A549 (cell line): Measurements from ENCODE around the gene IRX4. TPM values are rescaled to one million over a fixed set of nuclear protein-coding genes. Genes with fewer than 3 reads are reported as not detected.

Experiments
- ATAC-seq, 2 experiments: fragments of 200-7000 bp in 1 of 2; fragments of >200 bp in 1 of 2; cut with Nextera tagmentation in 1 of 2; cut with Tn5 transposase in 1 of 2; 3 replicates each; pipeline versions ENCODE4 v1.8.0 to v1.9.1; 2018 to 2020; ENCODE audit warnings: mild to moderate bottlenecking in 1 of 2, moderate library complexity in 1 of 2
- CTCF ChIA-PET: fragments of 300-600 bp; sonication (Branson Sonifier 250); formaldehyde crosslinking; extraction: SDS; loops from one replicate; lab custom pipeline; 2021; ENCODE audit warnings: antibody characterized with exemption, inconsistent platforms; lab: Yijun Ruan, JAX
- POLR2A ChIA-PET: fragments of 350-600 bp; formaldehyde crosslinking; extraction: SDS; loops from one replicate; lab custom pipeline; 2021; ENCODE audit warnings: antibody characterized with exemption, inconsistent platforms; lab: Yijun Ruan, JAX
- DNase-seq, 2 experiments: peaks; one replicate each; pipeline versions ENCODE4 v3.0.0 to v3.0.0-alpha.2; 2011 to 2016; ENCODE audit warnings: low read depth in 1 of 2, low spot score in 1 of 2
- FAIRE-seq: peaks from 2 replicates; lab custom pipeline; 2011; peaks lifted over from hg19 to GRCh38; lab: Jason Lieb, UNC
- H3K27ac ChIP-seq, 2 experiments: fragments of >200 bp; sonication (Bioruptor Twin); formaldehyde crosslinking; 3 replicates each; pipeline ENCODE4 v1.5.1; 2016 to 2017
- H3K4me1 ChIP-seq: fragments of >200 bp; sonication (Bioruptor Twin); formaldehyde crosslinking; 3 replicates; pipeline ENCODE4 v1.6.1; 2016
- H3K4me2 ChIP-seq: fragments of >200 bp; sonication (Bioruptor Twin); formaldehyde crosslinking; 3 replicates; pipeline ENCODE4 v1.6.1; 2016
- H3K4me3 ChIP-seq: fragments of >200 bp; sonication (Bioruptor Twin); formaldehyde crosslinking; 3 replicates; pipeline ENCODE4 v1.5.1; 2016
- H3K9me3 ChIP-seq: fragments of >200 bp; sonication (Bioruptor Twin); formaldehyde crosslinking; 3 replicates; pipeline ENCODE4 v1.6.1; 2016
- CBX8 ChIP-seq: fragments of 200-600 bp; sonication (generic); IDR thresholded peaks from 2 replicates; pipeline ENCODE4 v1.6.1; 2016
- CHD2 ChIP-seq: fragments of 150-350 bp; IDR thresholded peaks from 2 replicates; pipeline ENCODE4 v1.6.1; 2014; ENCODE audit warnings: low read length; ENCODE audit not compliant: partially characterized antibody
- E2F6 ChIP-seq: IDR thresholded peaks from 2 replicates; pipeline ENCODE4 v1.6.1; 2012; ENCODE audit warnings: low read depth, borderline replicate concordance
- EHF ChIP-seq: fragments of 250-450 bp; sonication (Bioruptor Pico); IDR thresholded peaks from 2 replicates; pipeline ENCODE4 v1.5.0; 2020; ENCODE audit warnings: mild to moderate bottlenecking
- EHMT2 ChIP-seq: fragments of 200-600 bp; sonication (generic); IDR thresholded peaks from 2 replicates; pipeline ENCODE4 v1.6.1; 2016; ENCODE audit warnings: antibody characterized with exemption, low read depth, mild to moderate bottlenecking, moderate library complexity
- EP300 ChIP-seq, 2 experiments: fragments of >200 bp; sonication (Bioruptor Twin); formaldehyde crosslinking; IDR thresholded peaks; 2 replicates in 1 of 2; 3 replicates in 1 of 2; pipeline ENCODE4 v1.6.1; 2016 to 2017
- ESRRA ChIP-seq: fragments of 150-350 bp; IDR thresholded peaks from 2 replicates; pipeline ENCODE4 v1.6.1; 2014; ENCODE audit warnings: mild to moderate bottlenecking, low read length, borderline replicate concordance
- FOSB ChIP-seq: fragments of 250-450 bp; sonication (Bioruptor Pico); IDR thresholded peaks from 2 replicates; pipeline ENCODE4 v1.5.0; 2020; ENCODE audit warnings: mild to moderate bottlenecking, moderate library complexity
- FOSL2 ChIP-seq, 2 experiments: fragments of 450-650 bp in 1 of 2; fragments of >200 bp in 1 of 2; sonication (Bioruptor Twin) in 1 of 2; formaldehyde crosslinking; IDR thresholded peaks; 2 replicates each; pipeline versions ENCODE4 v1.5.0 to v1.6.1; 2016 to 2020; ENCODE audit warnings: mild to moderate bottlenecking in 1 of 2, moderate library complexity in 1 of 2
- HOXA7 ChIP-seq: fragments of 250-450 bp; sonication (Bioruptor Pico); IDR thresholded peaks from 2 replicates; pipeline ENCODE4 v1.5.0; 2020; ENCODE audit warnings: mild to moderate bottlenecking, moderate library complexity
- HOXB13 ChIP-seq: fragments of 250-450 bp; sonication (Bioruptor Pico); IDR thresholded peaks from 2 replicates; pipeline ENCODE4 v1.5.0; 2020; ENCODE audit warnings: low read depth, mild to moderate bottlenecking, moderate library complexity
- MAFK ChIP-seq: fragments of 450-650 bp; IDR thresholded peaks from 2 replicates; pipeline ENCODE4 v1.6.1; 2014; ENCODE audit not compliant: partially characterized antibody
- MAX ChIP-seq: IDR thresholded peaks from 2 replicates; pipeline ENCODE4 v1.6.1; 2012
- MAZ ChIP-seq: fragments of 150-350 bp; IDR thresholded peaks from 2 replicates; pipeline ENCODE4 v1.6.1; 2014; ENCODE audit warnings: antibody characterized with exemption, low read depth, low read length, borderline replicate concordance
- NFE2L2 ChIP-seq: fragments of 150-350 bp; conservative IDR thresholded peaks from 2 replicates; pipeline ENCODE4 v1.6.1; 2014; ENCODE audit warnings: low read length
- POLR2AphosphoS2 ChIP-seq: conservative IDR thresholded peaks from 2 replicates; pipeline ENCODE4 v1.6.1; 2012; ENCODE audit warnings: low read length, improper control_type of control experiment, inconsistent platforms
- RAD21 ChIP-seq, 2 experiments: fragments of >200 bp in 1 of 2; sonication (Bioruptor Twin) in 1 of 2; formaldehyde crosslinking in 1 of 2; IDR thresholded peaks in 1 of 2; conservative IDR thresholded peaks in 1 of 2; 2 replicates in 1 of 2; 3 replicates in 1 of 2; pipeline ENCODE4 v1.6.1; 2012 to 2018; ENCODE audit warnings: inconsistent platforms in 1 of 2
- RARB ChIP-seq: fragments of 250-450 bp; sonication (Bioruptor Pico); IDR thresholded peaks from 2 replicates; pipeline ENCODE4 v1.8.0; 2021; ENCODE audit warnings: mild to moderate bottlenecking, moderate library complexity
- RCOR1 ChIP-seq: fragments of 150-350 bp; IDR thresholded peaks from 2 replicates; pipeline ENCODE4 v1.6.1; 2014; ENCODE audit warnings: antibody characterized with exemption, low read length, low read depth
- REST ChIP-seq: fragments of 200-600 bp; sonication (generic); IDR thresholded peaks from 2 replicates; pipeline ENCODE4 v1.6.1; 2016; ENCODE audit warnings: antibody characterized with exemption, mild to moderate bottlenecking, moderate library complexity
- RFX5 ChIP-seq: fragments of 450-650 bp; IDR thresholded peaks from 2 replicates; pipeline ENCODE4 v1.7.1; 2014; ENCODE audit warnings: antibody characterized with exemption, mild to moderate bottlenecking, moderate library complexity
- RNF2 ChIP-seq: fragments of 200-600 bp; sonication (generic); IDR thresholded peaks from 2 replicates; pipeline ENCODE4 v1.6.1; 2016; ENCODE audit warnings: low read depth, mild to moderate bottlenecking, antibody characterized with exemption, moderate library complexity, borderline replicate concordance
- ZFP36 ChIP-seq: fragments of 450-650 bp; IDR thresholded peaks from 2 replicates; pipeline ENCODE4 v1.6.1; 2014; ENCODE audit warnings: borderline replicate concordance; ENCODE audit not compliant: partially characterized antibody
- ZNF302 ChIP-seq: fragments of 250-450 bp; sonication (Bioruptor Pico); IDR thresholded peaks from 2 replicates; pipeline ENCODE4 v1.9.0; 2021; ENCODE audit warnings: inconsistent platforms, mild to moderate bottlenecking, moderate library complexity
- WGBS: methylation state at CpG from one replicate; pipeline ENCODE4 v1.1.6; 2017; ENCODE audit errors: missing lambda C conversion rate; 5-methylcytosine and 5-hydroxymethylcytosine counted together
- polyA plus RNA-seq, 4 experiments: library from polyadenylated mRNA; depleted of rRNA in 3 of 4; stranded (reverse); fragments of >200 nt; fragmentation: RNase III in 1 of 4; extraction: RNeasy Plus Mini Kit Qiagen cat#74134 plus additional on column Dnase treatment in 1 of 4; gene quantifications; 2 replicates in 3 of 4; 3 replicates in 1 of 4; pipeline ENCODE4 v1.2.3, GENCODE V29; 2011 to 2017
- TF ChIP-seq, protein P1 (sequence below): fragments of 250-450 bp; sonication (Bioruptor Pico); IDR thresholded peaks from 2 replicates; pipeline ENCODE4 v1.5.0; 2020; ENCODE audit warnings: low read depth, mild to moderate bottlenecking, moderate library complexity

Gene IRX4
- polyA plus RNA-seq, 2 of the 4 experiments (the other 2 are of a cell fraction) = 0.04 to 0.06 TPM

DNA sequence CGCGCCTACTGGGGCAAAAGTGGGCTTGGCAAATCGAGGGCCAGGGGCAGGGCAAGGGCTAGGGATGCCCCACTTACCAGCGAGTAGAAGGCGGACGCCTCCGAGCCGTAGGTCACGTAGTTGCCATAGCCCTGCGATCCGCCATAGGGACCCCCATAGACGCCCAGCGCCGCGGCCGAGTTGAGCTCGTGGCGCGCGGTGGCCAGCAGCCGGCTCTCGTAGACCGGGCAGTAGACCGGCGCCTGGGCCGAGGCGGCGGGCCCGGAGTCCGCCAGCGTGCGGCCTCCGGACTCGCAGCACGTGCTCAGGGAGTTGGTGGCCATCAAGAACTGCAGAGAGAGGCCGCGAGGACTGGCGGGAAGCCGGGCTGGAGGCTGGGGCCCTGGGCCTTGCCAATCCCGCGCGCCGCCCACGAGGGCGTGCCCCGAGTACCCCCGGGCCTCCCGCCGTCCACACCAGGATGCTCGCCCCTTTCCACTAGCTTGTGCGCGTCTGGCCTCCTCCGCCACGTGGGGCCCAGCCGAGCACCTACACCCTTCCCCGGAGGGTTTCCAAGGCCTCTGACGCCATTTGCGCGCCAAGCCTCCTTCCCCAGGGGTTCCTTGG is 891 bp downstream of the IRX4 start:
- FAIRE-seq = no peak
- CTCF ChIA-PET = interaction anchor here (0.7 kb wide), 1 partner anchor 256 kb away, joined by 3 read pairs; no protein-coding TSS in a partner anchor
- peak overlapping the region; percentile 90; the same call in 1 of the 3 replicates for H3K4me2 ChIP-seq

GRCh38 chr5:1881098-1881572 is 1.6 kb downstream of the IRX4 start:
- Histone ChIP-seq H3K27ac (no peak overlapping the region), H3K4me3 (no peak overlapping the region), H3K9me3 (no peaks in the 10 kb centered on the region), H3K4me1 (peaks cover 11% of the 10 kb centered on the region; the same call in 2 of the 3 replicates), H3K4me2 (no peak overlapping the region; the same call in 2 of the 3 replicates)
- DNase-seq (peak; percentile 55 to 62), ATAC-seq (peak in 1 of 2 experiments; percentile 6; a peak in 1 of 6 replicates), FAIRE-seq (no peak)
- CTCF ChIA-PET = no interaction called here
- POLR2A ChIA-PET = no interaction called here
- 32% methylated on average over 6 of the region's 10 CpGs for WGBS
- TF ChIP-seq HOXA7 (CRISPR knock-in tag) = no peak
- TF ChIP-seq MAX = no peak
- no peak for TF ChIP-seq RFX5
- TF ChIP-seq NFE2L2 = no peak
- TF ChIP-seq EP300 (IDR thresholded peaks at IDR 0.05) = no peak
- no peak for TF ChIP-seq RNF2
- no peak for TF ChIP-seq RAD21 (conservative IDR thresholded peaks at IDR 0.05 in 1 of 2, IDR thresholded peaks at IDR 0.05 in 1 of 2)
- no peak for TF ChIP-seq MAZ
- no peak for TF ChIP-seq MAFK
- no peak for TF ChIP-seq REST
- no peak for TF ChIP-seq ZNF302 (CRISPR knock-in tag)
- no peak for TF ChIP-seq EHMT2

More for the DNA sequence above, 891 bp downstream of the IRX4 start:
- no peak overlapping the region for H3K4me3 ChIP-seq
- WGBS = 91% methylated on average over 38 of the region's 59 CpGs
- POLR2A ChIA-PET = no interaction called here
- ATAC-seq = no peak
- no peak for DNase-seq
- peaks cover 12% of the 10 kb centered on the region; the same call in 2 of the 3 replicates for H3K4me1 ChIP-seq
- no peaks in the 10 kb centered on the region for H3K9me3 ChIP-seq
- TF ChIP-seq RCOR1 (no peak), CBX8 (no peak), FOSB (CRISPR knock-in tag) (no peak), CHD2 (no peak), ZFP36 (no peak), RARB (CRISPR knock-in tag) (no peak), E2F6 (no peak), HOXB13 (CRISPR knock-in tag) (no peak), EHF (no peak), ESRRA (no peak), FOSL2 (IDR thresholded peaks at IDR 0.05) (no peak), FOSL2 (CRISPR knock-in tag; IDR thresholded peaks at IDR 0.05) (no peak), POLR2AphosphoS2 (no peak)
- TF ChIP-seq, protein P1, sequence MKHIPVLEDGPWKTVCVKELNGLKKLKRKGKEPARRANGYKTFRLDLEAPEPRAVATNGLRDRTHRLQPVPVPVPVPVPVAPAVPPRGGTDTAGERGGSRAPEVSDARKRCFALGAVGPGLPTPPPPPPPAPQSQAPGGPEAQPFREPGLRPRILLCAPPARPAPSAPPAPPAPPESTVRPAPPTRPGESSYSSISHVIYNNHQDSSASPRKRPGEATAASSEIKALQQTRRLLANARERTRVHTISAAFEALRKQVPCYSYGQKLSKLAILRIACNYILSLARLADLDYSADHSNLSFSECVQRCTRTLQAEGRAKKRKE (CRISPR knock-in tag) = no peak
- TF ChIP-seq, all 56 proteins: peak for 0
- no peak overlapping the region for H3K27ac ChIP-seq
